Activated CD4-positive, alpha-beta T cell treated with anti-CD3 and anti-CD28 coated beads for 4 hours (primary cell): ENCODE results near the gene ARHGEF39.

Experiments used
- DNase-seq, 2 donors: peaks; one replicate each; pipeline ENCODE4 v3.0.0-alpha.2; 2020

The ARHGEF39 gene

GRCh38 chr9:35673132-35674024, 8.4 kb upstream of the ARHGEF39 start, which contains the start of gene CA9:
Gene CA9, plus strand, starts transcription at chr9:35673928. Its CDS starts 32 bp downstream, at chr9:35673960.
- no peak for DNase-seq

- DNase-seq, result no peak
These were observed 4.5 kb upstream of the ARHGEF39 start for GRCh38 chr9:35669331-35670145.

DNA sequence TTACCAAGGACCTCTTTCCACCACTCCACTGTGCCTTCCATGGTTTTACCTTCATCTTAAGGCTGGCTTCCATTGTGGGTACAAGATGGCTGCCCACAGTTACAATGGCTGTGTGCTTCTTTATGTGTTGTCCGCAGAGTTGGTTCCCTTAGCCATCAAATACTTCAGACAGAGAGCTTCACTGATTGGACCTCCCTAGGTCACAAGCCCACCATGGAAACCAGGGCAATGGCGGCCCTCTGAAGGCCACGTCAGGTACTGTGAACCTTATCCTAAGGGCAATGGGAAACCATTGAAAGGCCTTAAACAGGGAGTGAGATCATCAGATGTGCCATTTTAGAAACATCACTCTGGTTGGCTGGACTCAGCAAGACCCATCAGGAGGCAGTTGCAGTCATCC, 2.9 kb upstream of the ARHGEF39 start:
- DNase-seq, result no peak

DNA sequence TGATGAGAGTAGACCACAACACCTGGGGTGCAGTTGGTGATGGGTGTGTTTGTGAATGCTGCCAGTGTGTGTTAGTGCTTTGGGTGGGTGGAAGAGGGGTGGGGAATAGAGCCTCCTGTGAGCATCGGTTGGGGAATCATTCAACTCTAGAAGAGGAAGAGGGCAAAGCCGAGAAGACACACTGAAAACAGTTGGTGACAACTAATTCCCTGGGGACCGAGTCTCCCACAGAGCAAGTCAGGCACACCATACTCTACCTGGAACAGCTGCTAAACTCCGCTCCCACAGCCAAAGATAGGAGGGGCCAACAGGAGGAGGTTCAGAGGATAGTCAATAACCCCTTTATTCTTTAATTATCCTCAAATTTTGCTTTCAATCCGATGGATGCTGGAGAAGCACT, 1.6 kb upstream of the ARHGEF39 start:
- DNase-seq, result no peak

DNA sequence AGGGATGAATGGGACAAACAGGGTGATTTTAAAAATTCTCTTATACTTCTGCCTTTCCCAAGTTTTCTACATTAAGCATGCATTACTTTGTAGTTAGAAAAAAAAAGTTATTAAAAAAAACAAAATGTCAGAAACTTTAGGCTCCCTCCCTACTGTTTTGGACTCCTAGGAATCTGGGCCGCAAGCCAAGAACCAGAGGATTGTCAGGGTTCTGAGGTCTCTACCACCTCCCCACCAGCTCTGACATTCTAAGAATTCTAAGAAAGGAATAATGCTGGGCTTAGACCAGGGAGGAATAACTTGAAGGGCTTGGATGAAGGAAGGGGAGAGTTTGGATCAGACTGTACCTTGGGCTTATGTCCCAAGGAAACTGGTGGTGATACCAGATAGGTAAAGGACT, 1.1 kb upstream of the ARHGEF39 start:
- no peak for DNase-seq

DNA sequence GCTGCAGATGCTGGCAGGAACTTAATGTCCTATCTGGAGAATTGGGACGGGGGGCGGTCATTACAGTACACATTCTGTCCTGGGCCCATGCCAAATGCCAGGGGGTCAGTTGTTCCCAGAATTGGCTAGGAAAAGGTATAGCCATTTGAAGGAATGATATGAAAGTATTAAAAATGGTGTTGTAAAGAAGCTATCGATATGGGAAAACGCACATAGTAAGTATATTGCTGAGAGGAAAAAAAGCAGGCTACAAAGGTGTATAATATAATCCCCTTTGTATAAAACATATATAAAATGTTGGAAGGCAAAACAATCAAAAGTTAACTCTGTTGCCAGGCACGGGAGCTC, 450 bp upstream of the ARHGEF39 start:
- DNase-seq, result no peak

DNA sequence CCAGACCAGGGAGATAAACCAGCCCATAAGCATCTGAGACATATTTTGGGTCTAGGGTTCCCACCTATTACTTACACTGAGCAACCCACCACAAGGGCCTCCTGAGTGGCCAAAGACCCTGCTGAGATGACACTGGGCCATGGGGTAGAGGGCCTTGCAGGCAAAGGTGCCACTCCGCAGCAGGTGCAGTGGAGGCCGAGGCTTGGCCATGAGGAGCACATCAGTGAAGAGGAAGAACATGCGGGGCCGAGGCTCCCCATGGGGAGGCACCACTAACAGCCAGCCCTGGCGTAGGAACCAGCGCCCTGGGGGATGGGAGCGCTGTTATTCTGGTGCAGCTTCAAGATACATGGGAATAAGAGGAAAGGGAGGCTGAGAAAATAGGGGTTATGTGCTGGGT, 2.6 kb downstream of the ARHGEF39 start:
- DNase-seq, result no peak

DNA sequence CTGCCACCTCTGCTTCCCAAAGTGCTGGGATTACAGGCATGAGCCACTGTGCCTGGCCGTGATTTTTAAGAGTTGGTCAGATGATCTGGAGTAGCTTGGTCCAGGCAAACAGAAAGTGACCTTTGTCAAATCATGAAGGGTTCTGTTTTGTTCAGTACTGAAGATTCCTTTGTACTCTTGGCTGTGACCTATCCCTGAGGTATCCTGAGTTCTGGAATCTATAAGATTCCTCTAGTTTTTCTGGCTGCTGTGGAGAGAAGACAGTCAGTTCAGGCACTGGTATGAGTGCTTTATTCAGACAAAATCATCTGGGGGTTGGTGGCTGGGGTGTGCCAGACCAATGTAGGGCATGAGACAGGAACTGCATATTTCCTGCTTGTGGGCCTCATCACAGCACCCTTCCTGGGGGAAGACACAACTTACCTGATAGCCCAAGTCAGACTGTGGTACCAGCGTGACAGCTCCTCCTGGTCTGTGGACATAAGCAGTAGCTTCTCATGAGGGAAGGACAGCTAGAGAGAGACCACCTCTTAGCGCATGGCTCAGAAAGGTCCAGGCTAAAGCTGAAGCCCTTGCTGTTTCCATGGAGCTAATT, 3.1 kb downstream of the ARHGEF39 start:
- DNase-seq, result peak in 1 of 2 donors; percentile 30

GRCh38 chr9:35660966-35661415, 4.0 kb downstream of the ARHGEF39 start:
- no peak for DNase-seq

- DNase-seq, result no peak
These were observed 5.7 kb downstream of the ARHGEF39 start for GRCh38 chr9:35659340-35659739.

DNA sequence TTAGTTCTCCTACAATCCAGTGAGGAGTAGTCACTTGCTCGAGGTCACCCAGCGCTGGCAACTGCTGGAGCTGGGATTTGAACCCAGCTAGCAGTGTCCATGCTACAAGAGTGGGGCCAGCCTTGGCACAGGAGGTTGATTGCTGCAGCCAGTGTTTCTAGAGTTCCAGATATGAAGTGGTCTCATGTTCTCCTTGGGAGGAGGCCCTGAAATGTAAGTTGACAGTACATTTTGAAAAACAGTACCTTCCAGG, 6.1 kb downstream of the ARHGEF39 start:
- no peak for DNase-seq

GRCh38 chr9:35658137-35658967, 6.6 kb downstream of the ARHGEF39 start, which contains the start of gene CCDC107:
Gene CCDC107, plus strand, starts transcription at chr9:35658292. Its CDS starts 88 bp downstream, at chr9:35658380.
- peak; percentile 79 to 87 for DNase-seq

DNA sequence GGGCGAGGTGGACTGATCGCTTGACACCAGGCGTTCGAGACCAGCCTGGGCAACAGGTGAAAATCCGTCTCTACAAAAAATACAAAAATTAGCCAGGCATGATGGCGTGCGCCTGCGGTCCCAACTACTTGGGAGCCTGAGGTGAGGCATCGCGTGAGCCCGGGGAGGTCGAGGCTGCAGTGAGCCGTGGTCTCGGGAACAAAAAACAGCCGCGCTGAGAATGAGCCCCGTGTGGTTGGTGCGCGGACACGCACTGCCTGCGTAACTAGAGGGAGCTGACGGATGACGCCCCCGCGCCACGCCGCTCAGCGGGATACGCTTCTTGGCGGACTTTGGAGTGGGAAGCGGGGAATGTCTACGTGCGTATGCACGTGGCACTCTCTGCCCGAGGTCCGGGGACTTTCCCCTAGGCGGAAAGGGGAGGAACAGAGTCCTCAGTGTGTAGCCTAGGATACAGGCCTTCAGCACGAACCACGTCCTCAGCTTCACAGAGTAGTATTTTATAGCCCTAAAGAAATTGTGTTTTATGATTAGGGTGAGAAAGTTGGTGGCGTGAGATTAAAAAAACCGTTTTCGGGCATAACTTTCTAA, 7.4 kb downstream of the ARHGEF39 start, which contains the start of gene RMRP:
RMRP (minus strand) TSS at position 474 of the 591 bp plus-strand sequence.
- DNase-seq, result peak; percentile 92 to 95

GRCh38 chr9:35656831-35657545, 8.0 kb downstream of the ARHGEF39 start:
- DNase-seq, result no peak

DNA sequence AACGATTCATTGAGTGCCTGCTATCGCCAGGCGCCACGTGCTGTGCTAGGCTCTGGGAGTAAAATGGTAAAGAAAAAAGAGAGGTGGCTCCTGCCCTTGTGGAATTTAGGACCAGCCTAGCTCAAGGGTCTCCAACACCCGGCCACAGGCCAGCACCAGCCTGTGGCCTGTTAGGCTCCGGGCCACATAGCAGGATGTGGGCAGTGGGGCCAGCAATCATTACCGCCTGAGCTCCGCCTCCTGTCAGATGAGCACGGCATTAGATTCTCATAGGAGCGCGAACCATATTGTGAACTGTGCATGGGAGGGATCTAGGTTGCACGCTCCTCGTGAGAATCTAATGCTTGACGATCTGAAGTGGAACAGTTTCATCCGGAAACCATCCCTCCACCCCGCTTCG, 8.6 kb downstream of the ARHGEF39 start:
- DNase-seq, result no peak

DNA sequence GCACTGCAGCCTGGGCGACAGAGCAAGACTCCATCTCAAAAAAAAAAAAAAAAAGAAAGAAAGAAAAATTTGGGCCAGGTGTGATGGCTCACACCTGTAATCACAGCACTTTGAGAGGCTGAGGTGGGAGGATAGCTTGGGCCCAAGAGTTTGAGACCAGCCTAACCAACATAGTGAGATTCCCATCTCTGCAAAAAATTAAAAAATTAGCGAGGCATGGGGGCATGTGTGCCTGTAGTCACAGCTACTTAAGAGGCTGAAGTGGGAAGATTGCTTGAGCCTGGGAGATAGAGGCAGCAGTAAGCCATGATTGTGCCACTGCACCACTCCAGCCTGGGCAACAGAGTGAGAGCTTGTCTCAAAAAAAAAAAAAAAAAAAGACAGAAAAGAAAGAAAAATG, 11.4 kb downstream of the ARHGEF39 start:
- DNase-seq, result no peak

- DNase-seq, result no peak
These were observed 12.2 kb downstream of the ARHGEF39 start for GRCh38 chr9:35652829-35653209.

DNA sequence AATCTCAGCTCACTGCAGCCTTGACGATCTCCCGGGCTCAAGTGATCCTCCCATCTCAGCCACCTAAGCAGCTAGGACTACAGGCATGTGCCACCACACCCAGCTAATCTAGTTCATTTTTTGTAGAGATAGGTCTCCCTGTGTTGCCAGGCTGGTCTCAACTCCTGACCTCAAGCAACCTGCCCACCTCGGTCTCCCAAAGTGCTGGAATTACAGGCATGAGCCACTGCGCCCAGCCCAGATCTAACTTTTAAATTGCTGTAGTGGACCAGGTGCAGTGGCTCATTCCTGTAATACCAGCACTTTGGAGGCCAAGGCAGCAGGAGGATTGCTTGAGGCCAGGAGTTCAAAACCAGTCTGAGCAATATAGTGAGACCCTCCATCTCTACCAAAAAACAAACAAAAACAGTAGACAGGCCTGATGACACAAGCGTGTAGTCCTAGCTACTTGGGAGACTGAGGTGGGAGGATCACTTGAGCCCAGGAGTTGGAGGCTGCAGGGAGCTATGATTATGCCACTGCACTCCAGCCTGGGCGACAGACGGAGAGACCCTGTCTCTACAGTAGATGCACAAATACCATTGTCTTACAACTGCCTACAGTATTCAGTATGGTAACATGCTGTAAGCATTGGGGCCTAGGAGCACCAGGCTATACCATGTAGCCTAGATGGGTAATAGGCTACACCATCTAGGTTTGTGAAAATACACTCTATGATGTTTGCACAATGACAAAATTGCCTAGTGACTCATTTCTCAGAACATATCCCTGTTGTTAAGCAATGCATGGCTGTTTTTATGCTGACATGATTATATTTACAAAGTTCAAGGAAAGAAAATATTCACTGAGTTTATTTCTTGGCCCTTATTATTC, 12.8 kb downstream of the ARHGEF39 start:
- DNase-seq, result no peak

- DNase-seq, result no peak
These were observed 14.4 kb downstream of the ARHGEF39 start, which contains the start of gene SIT1 for GRCh38 chr9:35650341-35651158. Gene SIT1, minus strand, starts transcription at chr9:35650931. Its CDS starts 78 bp downstream, at chr9:35650853.
